ENCODE measurements around the gene SLC41A2.
"Not testable (repeated sequence)": the region's sequence is repeated elsewhere in the genome, so short reads cannot be mapped to it uniquely, and the experiment has no call there.

SLC41A2 gene

DNA sequence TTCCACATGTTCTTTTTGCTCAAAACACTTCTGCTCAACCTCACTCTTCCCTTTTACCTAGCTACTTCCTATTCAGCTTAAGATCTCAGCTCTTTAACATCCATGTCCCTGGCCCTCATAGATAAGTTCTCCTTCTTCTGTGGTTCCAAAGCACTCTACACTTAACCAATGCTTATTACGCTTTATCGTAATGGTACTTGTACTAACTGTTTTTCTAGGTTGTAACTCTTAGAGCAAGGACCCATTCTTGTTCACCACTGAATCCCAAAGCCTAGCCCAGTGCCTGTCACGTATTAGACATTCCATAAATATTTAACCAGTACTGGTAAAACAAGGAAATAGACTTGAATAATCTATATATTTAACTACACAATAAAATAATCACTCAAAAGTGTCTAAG lies 5.3 kb downstream of the SLC41A2 start:
- H3K4me1 ChIP-seq (ENCODE audit: control insufficient read depth, low read length), result peaks cover 18% of the 10 kb centered on the region
- no peaks in the 10 kb centered on the region for H3K79me2 ChIP-seq (ENCODE audit: control insufficient read depth, low read length)
- H3K9me2 ChIP-seq (replicated peaks; ENCODE audit: control insufficient read depth, low read length), result no peaks in the 10 kb centered on the region

DNA sequence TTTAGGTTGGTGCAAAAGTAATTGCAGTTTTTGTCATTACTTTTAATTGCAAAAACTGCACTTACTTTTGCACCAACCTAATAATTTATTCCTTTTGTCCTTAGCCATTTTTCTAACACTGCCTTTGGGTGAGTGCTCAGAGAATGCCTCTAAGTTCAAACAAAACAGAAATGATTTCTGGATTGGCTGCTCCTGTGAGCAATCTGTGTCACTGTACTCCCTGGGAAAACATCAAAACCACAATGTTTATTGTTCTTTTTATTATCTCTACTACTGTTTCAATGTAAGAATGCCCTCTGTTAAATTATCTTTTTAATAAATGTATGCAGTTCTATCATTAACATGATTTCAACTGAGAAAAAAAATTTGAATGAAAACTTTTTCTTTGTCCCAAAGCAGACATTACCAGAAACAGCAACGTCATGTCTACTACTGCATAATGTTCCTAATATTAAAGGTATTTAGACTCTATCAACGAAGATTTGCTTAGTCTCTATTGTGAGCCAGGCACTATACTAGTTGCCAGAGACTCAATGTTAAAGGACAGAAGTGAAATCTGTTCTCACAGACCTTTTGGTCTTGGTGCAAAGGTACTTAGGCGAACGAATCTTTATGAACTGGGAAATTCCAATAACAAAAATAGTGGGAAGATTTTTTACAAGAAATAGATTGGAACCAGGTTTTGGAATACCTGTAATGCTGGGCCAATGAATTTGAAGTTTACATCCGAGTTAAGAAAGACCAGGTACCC lies 6.2 kb downstream of the SLC41A2 start:
- Histone ChIP-seq H3K79me2 (ENCODE audit: control insufficient read depth, low read length) (no peaks in the 10 kb centered on the region), H3K27ac (ENCODE audit: low read depth, low read length) (no peak overlapping the region), H3K4me1 (ENCODE audit: control insufficient read depth, low read length) (peaks cover 11% of the 10 kb centered on the region), H3K9me3 (ENCODE audit: control insufficient read depth, insufficient read depth, low read length) (no peaks in the 10 kb centered on the region), H3K4me3 (ENCODE audit: low read length) (no peak overlapping the region), H3K27me3 (ENCODE audit: control insufficient read depth, low read length) (peaks cover 3% of the 10 kb centered on the region), H3K9me2 (replicated peaks; ENCODE audit: control insufficient read depth, low read length) (no peaks in the 10 kb centered on the region), H3F3A (ENCODE audit: control insufficient read depth, insufficient read depth) (no peaks in the 10 kb centered on the region), H3K36me3 (ENCODE audit: control insufficient read depth, low read length) (no peaks in the 10 kb centered on the region), H3K4me2 (ENCODE audit: low read length) (no peak overlapping the region), H4K20me1 (ENCODE audit: control insufficient read depth, insufficient read depth, low read depth, low read length) (no peaks in the 10 kb centered on the region)
- TF ChIP-seq EZH2phosphoT487 (IDR thresholded peaks at IDR 0.05; ENCODE audit: borderline replicate concordance, low read length), result no peak

More for the DNA sequence above, 5.3 kb downstream of the SLC41A2 start:
- no peaks in the 10 kb centered on the region for H3K36me3 ChIP-seq (ENCODE audit: control insufficient read depth, low read length)
- peaks cover 4% of the 10 kb centered on the region; the same call in 1 of the 2 replicates for H3F3A ChIP-seq (ENCODE audit: control insufficient read depth, insufficient read depth)
- H3K27me3 ChIP-seq (ENCODE audit: control insufficient read depth, low read length), result peaks cover 10% of the 10 kb centered on the region
- no peak overlapping the region for H3K4me3 ChIP-seq (ENCODE audit: low read length)
- H3K27ac ChIP-seq (ENCODE audit: low read depth, low read length), result no peak overlapping the region
- H3K9me3 ChIP-seq (ENCODE audit: control insufficient read depth, insufficient read depth, low read length), result no peaks in the 10 kb centered on the region
- H3K4me2 ChIP-seq (ENCODE audit: low read length), result no peak overlapping the region
- H4K20me1 ChIP-seq (ENCODE audit: control insufficient read depth, insufficient read depth, low read depth, low read length), result no peaks in the 10 kb centered on the region
- TF ChIP-seq EZH2phosphoT487 (IDR thresholded peaks at IDR 0.05; ENCODE audit: borderline replicate concordance, low read length), result no peak
- TF ChIP-seq, protein P1, sequence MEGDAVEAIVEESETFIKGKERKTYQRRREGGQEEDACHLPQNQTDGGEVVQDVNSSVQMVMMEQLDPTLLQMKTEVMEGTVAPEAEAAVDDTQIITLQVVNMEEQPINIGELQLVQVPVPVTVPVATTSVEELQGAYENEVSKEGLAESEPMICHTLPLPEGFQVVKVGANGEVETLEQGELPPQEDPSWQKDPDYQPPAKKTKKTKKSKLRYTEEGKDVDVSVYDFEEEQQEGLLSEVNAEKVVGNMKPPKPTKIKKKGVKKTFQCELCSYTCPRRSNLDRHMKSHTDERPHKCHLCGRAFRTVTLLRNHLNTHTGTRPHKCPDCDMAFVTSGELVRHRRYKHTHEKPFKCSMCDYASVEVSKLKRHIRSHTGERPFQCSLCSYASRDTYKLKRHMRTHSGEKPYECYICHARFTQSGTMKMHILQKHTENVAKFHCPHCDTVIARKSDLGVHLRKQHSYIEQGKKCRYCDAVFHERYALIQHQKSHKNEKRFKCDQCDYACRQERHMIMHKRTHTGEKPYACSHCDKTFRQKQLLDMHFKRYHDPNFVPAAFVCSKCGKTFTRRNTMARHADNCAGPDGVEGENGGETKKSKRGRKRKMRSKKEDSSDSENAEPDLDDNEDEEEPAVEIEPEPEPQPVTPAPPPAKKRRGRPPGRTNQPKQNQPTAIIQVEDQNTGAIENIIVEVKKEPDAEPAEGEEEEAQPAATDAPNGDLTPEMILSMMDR (IDR thresholded peaks at IDR 0.05; ENCODE audit: low read depth, low read length, poor library complexity, severe bottlenecking), result no peak

- H3K9me3 ChIP-seq (ENCODE audit: control insufficient read depth, insufficient read depth, low read length); H3K4me3 ChIP-seq (ENCODE audit: low read length); H3K36me3 ChIP-seq (ENCODE audit: control insufficient read depth, low read length); H3K79me2 ChIP-seq (ENCODE audit: control insufficient read depth, low read length); H3F3A ChIP-seq (ENCODE audit: control insufficient read depth, insufficient read depth); H3K9me2 ChIP-seq (replicated peaks; ENCODE audit: control insufficient read depth, low read length); H3K27me3 ChIP-seq (ENCODE audit: control insufficient read depth, low read length); H3K4me1 ChIP-seq (ENCODE audit: control insufficient read depth, low read length); H3K27ac ChIP-seq (ENCODE audit: low read depth, low read length); H3K4me2 ChIP-seq (ENCODE audit: low read length); H4K20me1 ChIP-seq (ENCODE audit: control insufficient read depth, insufficient read depth, low read depth, low read length): not testable (repeated sequence)
Observed at GRCh38 chr12:104948716-104949115, 9.4 kb downstream of the SLC41A2 start.

- Histone ChIP-seq H3K9me2 (replicated peaks; ENCODE audit: control insufficient read depth, low read length) (no peaks in the 10 kb centered on the region), H3K4me3 (ENCODE audit: low read length) (no peak overlapping the region), H3K79me2 (ENCODE audit: control insufficient read depth, low read length) (no peaks in the 10 kb centered on the region), H3K36me3 (ENCODE audit: control insufficient read depth, low read length) (no peaks in the 10 kb centered on the region), H3K27me3 (ENCODE audit: control insufficient read depth, low read length) (no peaks in the 10 kb centered on the region), H4K20me1 (ENCODE audit: control insufficient read depth, insufficient read depth, low read depth, low read length) (no peaks in the 10 kb centered on the region), H3F3A (ENCODE audit: control insufficient read depth, insufficient read depth) (no peaks in the 10 kb centered on the region), H3K4me2 (ENCODE audit: low read length) (no peak overlapping the region), H3K27ac (ENCODE audit: low read depth, low read length) (no peak overlapping the region), H3K4me1 (ENCODE audit: control insufficient read depth, low read length) (no peaks in the 10 kb centered on the region), H3K9me3 (ENCODE audit: control insufficient read depth, insufficient read depth, low read length) (peaks cover 4% of the 10 kb centered on the region; the same call in 1 of the 2 replicates)
- TF ChIP-seq, protein P1 (IDR thresholded peaks at IDR 0.05; ENCODE audit: low read depth, low read length, poor library complexity, severe bottlenecking), result no peak
- TF ChIP-seq EZH2phosphoT487 (IDR thresholded peaks at IDR 0.05; ENCODE audit: borderline replicate concordance, low read length), result no peak
Observed at GRCh38 chr12:104944252-104944651, 13.8 kb downstream of the SLC41A2 start.

- not testable (repeated sequence) for H3K9me2 ChIP-seq (replicated peaks; ENCODE audit: control insufficient read depth, low read length); H3K9me3 ChIP-seq (ENCODE audit: control insufficient read depth, insufficient read depth, low read length); H3K4me3 ChIP-seq (ENCODE audit: low read length); H3K27ac ChIP-seq (ENCODE audit: low read depth, low read length); H3K36me3 ChIP-seq (ENCODE audit: control insufficient read depth, low read length); H3K27me3 ChIP-seq (ENCODE audit: control insufficient read depth, low read length); H3F3A ChIP-seq (ENCODE audit: control insufficient read depth, insufficient read depth); H3K79me2 ChIP-seq (ENCODE audit: control insufficient read depth, low read length); H3K4me2 ChIP-seq (ENCODE audit: low read length); H3K4me1 ChIP-seq (ENCODE audit: control insufficient read depth, low read length); H4K20me1 ChIP-seq (ENCODE audit: control insufficient read depth, insufficient read depth, low read depth, low read length)
Observed at GRCh38 chr12:104943401-104943800, 14.7 kb downstream of the SLC41A2 start.
